Measurements from ENCODE around the gene PHKA1.
"Not testable (repeated sequence)": the region's sequence is repeated elsewhere in the genome, so short reads cannot be mapped to it uniquely, and the experiment has no call there.

DNA sequence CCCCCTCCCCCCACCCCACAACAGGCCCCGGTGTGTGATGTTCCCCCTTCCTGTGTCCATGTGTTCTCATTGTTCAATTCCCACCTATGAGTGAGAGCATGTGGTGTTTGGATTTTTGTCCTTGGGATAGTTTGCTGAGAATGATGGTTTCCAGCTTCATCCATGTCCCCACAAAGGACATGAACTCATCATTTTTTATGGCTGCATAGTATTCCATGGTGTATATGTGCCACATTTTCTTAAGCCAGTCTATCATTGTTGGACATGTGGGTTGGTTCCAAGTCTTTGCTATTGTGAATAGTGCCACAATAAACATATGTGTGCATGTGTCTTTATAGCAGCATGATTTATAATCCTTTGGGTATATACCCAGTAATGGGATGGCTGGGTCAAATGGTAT, 40.2 kb downstream of the PHKA1 start:
- TF ChIP-seq POLR2A (IDR thresholded peaks at IDR 0.05), result not testable (repeated sequence)
- TF ChIP-seq, protein P1, sequence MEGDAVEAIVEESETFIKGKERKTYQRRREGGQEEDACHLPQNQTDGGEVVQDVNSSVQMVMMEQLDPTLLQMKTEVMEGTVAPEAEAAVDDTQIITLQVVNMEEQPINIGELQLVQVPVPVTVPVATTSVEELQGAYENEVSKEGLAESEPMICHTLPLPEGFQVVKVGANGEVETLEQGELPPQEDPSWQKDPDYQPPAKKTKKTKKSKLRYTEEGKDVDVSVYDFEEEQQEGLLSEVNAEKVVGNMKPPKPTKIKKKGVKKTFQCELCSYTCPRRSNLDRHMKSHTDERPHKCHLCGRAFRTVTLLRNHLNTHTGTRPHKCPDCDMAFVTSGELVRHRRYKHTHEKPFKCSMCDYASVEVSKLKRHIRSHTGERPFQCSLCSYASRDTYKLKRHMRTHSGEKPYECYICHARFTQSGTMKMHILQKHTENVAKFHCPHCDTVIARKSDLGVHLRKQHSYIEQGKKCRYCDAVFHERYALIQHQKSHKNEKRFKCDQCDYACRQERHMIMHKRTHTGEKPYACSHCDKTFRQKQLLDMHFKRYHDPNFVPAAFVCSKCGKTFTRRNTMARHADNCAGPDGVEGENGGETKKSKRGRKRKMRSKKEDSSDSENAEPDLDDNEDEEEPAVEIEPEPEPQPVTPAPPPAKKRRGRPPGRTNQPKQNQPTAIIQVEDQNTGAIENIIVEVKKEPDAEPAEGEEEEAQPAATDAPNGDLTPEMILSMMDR (IDR thresholded peaks at IDR 0.05), result not testable (repeated sequence)

All from lower leg skin (tissue), 3 donors.